Natural killer cell treated with Interleukin-12 subunit alpha and Interleukin-12 subunit beta and Interleukin-15 and Interleukin-18, amount 100 ng/mL, for 72 hours (primary cell): ENCODE results near the gene AK8. TPM values are rescaled to one million over a fixed set of nuclear protein-coding genes. Genes with fewer than 3 reads are reported as not detected.
A peak's percentile ranks its signal among the peaks of the same experiment; 100 is the strongest.

Source experiments
- ATAC-seq, 2 donors: fragments of 150-1000 bp; cut with Tn5 transposase in 1 of 2; sonication (Bioruptor Pico), chemical (Tn5 transposase) in 1 of 2; 2 replicates each; pipeline ENCODE4 v1.10.0; 2021
- DNase-seq: peaks from one replicate; pipeline ENCODE4 v3.0.0; 2022; ENCODE audit warnings: low spot score
- H3K27ac Mint-ChIP-seq, 2 donors: 1 replicate in 1 of 2; 2 replicates in 1 of 2; pipeline ENCODE4 v1.8.0; 2022; ENCODE audit warnings: mixed read lengths in 2 of 2, mild to moderate bottlenecking in 1 of 2, moderate library complexity in 1 of 2
- H3K27me3 Mint-ChIP-seq, 2 donors: 1 replicate in 1 of 2; 2 replicates in 1 of 2; pipeline ENCODE4 v1.8.0; 2022; ENCODE audit warnings: mixed read lengths in 2 of 2
- H3K36me3 Mint-ChIP-seq: one replicate; pipeline ENCODE4 v1.8.0; 2022; ENCODE audit warnings: mixed read lengths
- H3K4me1 Mint-ChIP-seq, 2 donors: 1 replicate in 1 of 2; 2 replicates in 1 of 2; pipeline ENCODE4 v1.8.0; 2022; ENCODE audit warnings: low read depth in 2 of 2, mixed read lengths in 2 of 2, mild to moderate bottlenecking in 1 of 2
- H3K4me3 Mint-ChIP-seq: one replicate; pipeline ENCODE4 v1.8.0; 2022; ENCODE audit warnings: mixed read lengths
- H3K9me3 Mint-ChIP-seq: 2 replicates; pipeline ENCODE4 v1.8.0; 2022; ENCODE audit warnings: mixed read lengths
- total RNA-seq, 2 donors: library from RNA; stranded (reverse); gene quantifications; one replicate each; pipeline ENCODE4 v1.2.3, GENCODE V29; 2022

Gene AK8
- total RNA-seq, 2 donors from 2014 or later, result not detected

DNA sequence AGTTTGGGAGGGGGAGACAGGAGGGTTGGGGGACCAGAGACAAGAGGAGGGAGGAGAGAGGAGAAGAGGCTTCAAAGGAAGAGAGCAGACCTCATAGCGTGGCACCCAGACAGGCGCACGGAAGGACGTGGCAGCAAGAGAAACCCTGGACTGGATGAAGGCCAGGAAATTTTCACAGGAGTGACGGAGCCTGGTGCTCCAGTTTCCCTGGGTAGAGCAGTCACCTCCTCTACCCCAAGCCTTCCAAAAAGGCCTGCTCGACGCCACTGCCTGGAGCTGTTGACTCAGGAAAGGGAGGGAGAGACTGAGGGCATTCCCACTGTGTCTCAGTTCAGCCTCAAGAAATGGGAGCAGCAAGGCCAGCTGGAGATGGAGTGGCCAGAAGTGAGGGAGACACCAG is 19.3 kb downstream of the AK8 start:
- Mint-ChIP-seq H3K27ac (no peak overlapping the region), H3K36me3 (no peaks in the 10 kb centered on the region), H3K27me3 (peaks cover 0 to 12% of the 10 kb centered on the region in 2 donors), H3K4me1 (peaks cover 0 to 5% of the 10 kb centered on the region in 2 donors), H3K9me3 (no peaks in the 10 kb centered on the region), H3K4me3 (no peak overlapping the region)
- ATAC-seq, result no peak
- no peak for DNase-seq

DNA sequence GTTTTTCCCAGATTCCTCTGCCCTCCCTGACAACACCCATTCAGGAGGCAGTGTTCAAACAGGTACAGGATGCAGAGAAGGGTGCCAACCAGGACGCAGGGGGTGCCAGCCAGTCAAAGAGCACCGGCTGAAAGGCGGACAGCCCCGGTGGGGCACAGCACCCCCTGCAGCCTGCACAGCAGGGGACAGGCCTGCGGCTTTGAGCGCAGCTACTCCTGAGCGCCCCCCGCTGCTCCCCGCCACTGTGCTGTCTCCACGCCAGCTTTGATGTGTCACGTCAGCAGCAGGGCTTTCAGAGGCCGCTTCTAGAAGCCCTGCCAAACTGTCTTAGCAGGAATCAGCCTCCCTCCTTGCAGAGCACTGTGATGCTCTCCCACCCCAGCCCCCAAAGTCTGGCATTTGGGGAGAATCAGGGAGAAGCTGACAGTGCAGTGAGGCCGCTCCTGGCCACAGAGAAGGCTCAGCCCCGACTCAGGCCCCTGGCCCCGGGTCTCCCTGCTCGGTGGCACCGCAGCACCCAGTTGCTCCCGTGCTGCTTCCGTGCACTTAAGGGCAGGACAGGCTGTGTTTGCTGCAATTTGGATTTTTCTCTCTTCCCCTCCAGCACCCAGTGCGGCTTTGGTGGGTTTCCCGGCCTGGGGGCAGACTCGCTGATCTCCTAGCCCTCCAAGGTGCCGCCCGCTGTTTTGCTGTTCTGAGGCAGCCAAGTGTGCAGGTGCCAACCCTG is 20.3 kb downstream of the AK8 start:
- Mint-ChIP-seq H3K36me3 (no peaks in the 10 kb centered on the region), H3K27ac (no peak overlapping the region), H3K9me3 (no peaks in the 10 kb centered on the region), H3K27me3 (peaks cover 0 to 12% of the 10 kb centered on the region in 2 donors), H3K4me3 (no peak overlapping the region), H3K4me1 (peaks cover 0 to 5% of the 10 kb centered on the region in 2 donors)
- no peak for DNase-seq
- ATAC-seq, result no peak

DNA sequence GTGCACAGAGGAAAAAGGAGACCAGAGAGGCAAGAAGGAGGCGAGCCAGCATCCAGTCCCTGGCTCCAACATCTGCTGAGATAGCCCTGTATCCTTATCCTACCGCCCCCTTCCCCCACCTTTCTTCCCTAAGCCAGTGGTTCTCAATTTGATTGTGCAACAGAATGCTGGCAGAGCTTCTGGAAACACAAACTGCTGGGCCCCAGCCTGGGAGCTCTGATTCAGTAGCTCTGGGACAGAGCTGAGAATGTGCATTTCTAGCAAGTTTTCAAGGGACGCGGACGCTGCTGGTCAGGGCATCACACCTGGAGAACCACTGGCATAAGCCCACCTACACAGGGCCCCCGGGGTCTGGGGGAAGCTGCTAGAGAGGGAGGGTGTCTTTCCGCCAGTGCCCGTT is 21.1 kb downstream of the AK8 start:
- no peaks in the 10 kb centered on the region for H3K9me3 Mint-ChIP-seq
- peaks cover 0 to 5% of the 10 kb centered on the region in 2 donors for H3K4me1 Mint-ChIP-seq
- ATAC-seq (no peak), DNase-seq (no peak)
- H3K36me3 Mint-ChIP-seq, result no peaks in the 10 kb centered on the region
- H3K27me3 Mint-ChIP-seq, result peaks cover 0 to 12% of the 10 kb centered on the region in 2 donors
- no peak overlapping the region for H3K4me3 Mint-ChIP-seq
- no peak overlapping the region for H3K27ac Mint-ChIP-seq

DNA sequence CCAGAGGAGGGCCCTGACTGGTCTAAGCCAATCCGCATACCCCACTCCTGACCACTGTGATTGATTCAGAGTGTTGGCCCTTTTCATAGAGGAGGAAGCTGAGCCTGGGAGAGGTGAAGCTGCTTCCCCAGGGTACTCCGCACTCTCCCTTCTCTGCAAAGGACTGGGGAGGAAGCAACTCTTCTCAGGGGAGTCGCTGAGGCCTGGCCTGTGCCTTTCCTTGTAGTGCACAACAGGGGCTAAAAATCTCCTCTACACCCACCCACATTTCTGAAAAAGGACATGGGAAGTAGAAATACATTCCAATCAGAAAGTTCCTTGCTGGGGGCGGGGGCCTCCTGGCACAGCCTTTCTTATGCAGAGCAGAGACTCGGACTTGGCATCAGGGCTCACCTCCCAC is 22.2 kb downstream of the AK8 start:
- peaks cover 0 to 19% of the 10 kb centered on the region in 2 donors for H3K27me3 Mint-ChIP-seq
- H3K4me1 Mint-ChIP-seq, result peaks cover 0 to 5% of the 10 kb centered on the region in 2 donors
- no peaks in the 10 kb centered on the region for H3K9me3 Mint-ChIP-seq

GRCh38 chr9:132854832-132855231 is 23.3 kb downstream of the AK8 start:
- H3K36me3 Mint-ChIP-seq, result no peaks in the 10 kb centered on the region
- H3K27me3 Mint-ChIP-seq, result peaks cover 0 to 19% of the 10 kb centered on the region in 2 donors
- no peak overlapping the region for H3K4me3 Mint-ChIP-seq
- DNase-seq (no peak), ATAC-seq (no peak)
- H3K9me3 Mint-ChIP-seq, result no peaks in the 10 kb centered on the region
- peaks cover 0 to 5% of the 10 kb centered on the region in 2 donors for H3K4me1 Mint-ChIP-seq
- no peak overlapping the region for H3K27ac Mint-ChIP-seq

More for the DNA sequence above, 22.2 kb downstream of the AK8 start:
- DNase-seq, result no peak
- H3K27ac Mint-ChIP-seq, result no peak overlapping the region
- no peak overlapping the region for H3K4me3 Mint-ChIP-seq
- no peaks in the 10 kb centered on the region for H3K36me3 Mint-ChIP-seq
- ATAC-seq, result no peak

- DNase-seq (no peak), ATAC-seq (no peak)
- H3K27me3 Mint-ChIP-seq, result peaks cover 0 to 19% of the 10 kb centered on the region in 2 donors
- H3K36me3 Mint-ChIP-seq, result no peaks in the 10 kb centered on the region
- no peak overlapping the region for H3K4me3 Mint-ChIP-seq
- peaks cover 0 to 5% of the 10 kb centered on the region in 2 donors for H3K4me1 Mint-ChIP-seq
- H3K9me3 Mint-ChIP-seq, result no peaks in the 10 kb centered on the region
- H3K27ac Mint-ChIP-seq, result no peak overlapping the region
Measured at GRCh38 chr9:132853482-132853881, 24.6 kb downstream of the AK8 start.

DNA sequence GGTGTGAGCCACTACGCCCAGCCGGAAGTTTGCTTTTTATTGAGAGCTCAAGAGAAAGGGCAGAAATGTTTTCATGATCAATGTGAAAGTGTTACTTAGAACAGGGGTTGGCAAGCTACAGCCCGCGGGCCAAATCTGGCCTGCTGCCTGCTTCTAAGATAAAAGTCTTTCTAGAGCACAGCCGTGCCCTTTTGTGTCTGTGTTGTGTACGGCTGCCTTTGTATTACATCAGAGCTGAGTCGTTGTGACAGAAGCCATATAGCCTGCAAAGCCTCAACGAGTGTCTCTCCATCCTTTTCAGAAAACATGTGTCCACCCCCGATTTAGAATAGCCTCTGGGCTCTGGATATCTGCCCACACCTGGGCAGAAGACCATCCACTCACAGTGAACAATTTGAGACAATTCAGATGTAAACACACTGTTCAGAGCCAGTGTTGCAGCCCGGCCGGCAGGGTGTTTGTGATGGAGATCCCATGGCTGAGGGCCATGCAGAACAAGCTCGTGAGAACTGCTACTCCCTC is 28.8 kb downstream of the AK8 start:
- no peak overlapping the region for H3K27ac Mint-ChIP-seq
- no peak overlapping the region for H3K4me3 Mint-ChIP-seq
- ATAC-seq, result no peak
- no peak for DNase-seq
- H3K36me3 Mint-ChIP-seq, result no peaks in the 10 kb centered on the region
- no peaks in the 10 kb centered on the region for H3K4me1 Mint-ChIP-seq
- peaks cover 0 to 7% of the 10 kb centered on the region in 2 donors for H3K27me3 Mint-ChIP-seq
- no peaks in the 10 kb centered on the region for H3K9me3 Mint-ChIP-seq

DNA sequence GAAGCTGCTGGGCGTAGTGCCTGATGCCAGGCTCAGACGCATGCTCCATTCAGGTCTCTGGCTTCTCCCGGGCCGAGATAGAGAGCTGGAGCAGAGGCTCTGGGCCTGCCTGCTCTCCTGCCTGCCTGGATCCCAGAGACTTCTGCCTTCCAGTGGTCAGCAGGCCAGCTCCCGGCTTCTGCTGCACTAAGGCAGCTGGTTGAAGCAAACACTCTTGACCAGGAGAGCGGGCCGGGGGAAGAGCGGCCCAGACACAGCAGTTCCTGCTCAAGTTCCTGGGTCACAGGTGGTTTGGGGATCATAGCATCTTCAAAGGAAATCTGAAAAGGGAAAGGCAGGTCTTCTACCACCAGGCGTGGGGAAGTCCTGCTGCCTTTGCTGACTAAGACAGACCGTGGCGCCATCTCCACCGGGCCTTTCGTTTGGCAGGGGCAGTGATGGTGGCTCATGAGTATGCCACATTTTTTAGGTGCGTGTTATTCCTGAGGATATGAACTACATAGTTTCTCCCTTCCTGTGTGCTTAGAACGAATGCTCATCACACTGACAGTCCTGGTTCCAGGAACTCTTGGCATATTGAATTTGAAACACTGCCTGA is 31.1 kb downstream of the AK8 start:
- Mint-ChIP-seq H3K4me1 (no peaks in the 10 kb centered on the region), H3K27ac (no peak overlapping the region), H3K36me3 (no peaks in the 10 kb centered on the region), H3K27me3 (peaks cover 0 to 7% of the 10 kb centered on the region in 2 donors), H3K9me3 (no peaks in the 10 kb centered on the region), H3K4me3 (no peak overlapping the region)
- DNase-seq (no peak), ATAC-seq (no peak)

GRCh38 chr9:132846109-132846917 is 31.8 kb downstream of the AK8 start:
- no peak for DNase-seq
- Mint-ChIP-seq H3K4me3 (no peak overlapping the region), H3K27me3 (peaks cover 0 to under 1% of the 10 kb centered on the region in 2 donors), H3K36me3 (no peaks in the 10 kb centered on the region), H3K4me1 (no peaks in the 10 kb centered on the region), H3K9me3 (no peaks in the 10 kb centered on the region), H3K27ac (no peak overlapping the region)
- peak in 1 of 2 donors; percentile 40 for ATAC-seq

DNA sequence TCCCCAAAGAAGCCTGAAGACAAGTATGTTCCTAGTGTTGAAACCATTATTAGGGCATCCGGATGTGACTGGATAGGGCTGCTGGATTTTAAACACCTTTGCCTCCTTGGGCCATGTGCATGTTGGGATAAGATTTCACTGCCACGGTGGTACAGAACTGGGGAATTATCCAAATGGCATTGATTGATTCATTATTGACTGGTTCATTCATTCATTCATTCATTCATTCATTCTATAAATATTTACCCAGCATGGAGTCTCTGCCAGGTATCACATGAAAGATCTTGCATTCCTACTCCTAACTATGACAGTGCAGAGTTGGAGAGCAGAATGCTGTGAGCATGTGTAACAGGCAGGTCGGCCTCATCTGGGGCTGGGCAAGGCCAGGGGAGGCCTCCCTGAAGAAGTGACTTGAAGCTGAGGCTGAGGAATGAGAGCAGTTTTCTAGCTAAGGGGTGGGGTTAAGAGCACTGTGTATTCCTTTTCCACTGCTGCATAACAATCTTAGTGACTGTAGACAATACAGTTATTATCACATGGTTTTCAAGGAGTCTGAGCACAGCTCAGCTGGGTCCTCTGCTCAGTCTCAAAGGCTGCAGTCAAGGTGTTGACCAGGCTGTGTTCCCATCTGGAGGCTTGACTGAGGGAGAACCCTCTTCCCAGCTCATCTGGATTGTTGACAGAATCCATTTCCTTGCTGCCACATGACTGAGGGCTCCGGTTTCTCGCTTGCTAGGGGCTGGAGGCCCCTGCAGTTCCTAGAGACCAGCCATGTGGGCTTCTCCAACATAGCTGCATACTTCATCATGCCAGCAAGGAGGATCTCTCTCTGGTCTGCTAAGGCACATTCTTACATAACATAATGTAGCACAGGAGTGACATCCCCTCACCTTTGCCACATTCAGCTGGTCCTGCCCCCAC is 35.7 kb downstream of the AK8 start:
- H3K36me3 Mint-ChIP-seq, result no peaks in the 10 kb centered on the region
- no peaks in the 10 kb centered on the region for H3K4me1 Mint-ChIP-seq
- H3K27ac Mint-ChIP-seq, result no peak overlapping the region
- DNase-seq (no peak), ATAC-seq (no peak)
- H3K4me3 Mint-ChIP-seq, result no peak overlapping the region
- H3K9me3 Mint-ChIP-seq, result no peaks in the 10 kb centered on the region
- peaks cover 0 to 8% of the 10 kb centered on the region in 2 donors for H3K27me3 Mint-ChIP-seq

- no peak for DNase-seq
- Mint-ChIP-seq H3K9me3 (no peaks in the 10 kb centered on the region), H3K27me3 (peaks cover 0 to 10% of the 10 kb centered on the region in 2 donors), H3K27ac (no peak overlapping the region), H3K4me3 (no peak overlapping the region), H3K36me3 (no peaks in the 10 kb centered on the region), H3K4me1 (no peaks in the 10 kb centered on the region)
- no peak for ATAC-seq
Measured at GRCh38 chr9:132840980-132841379, 37.1 kb downstream of the AK8 start.

DNA sequence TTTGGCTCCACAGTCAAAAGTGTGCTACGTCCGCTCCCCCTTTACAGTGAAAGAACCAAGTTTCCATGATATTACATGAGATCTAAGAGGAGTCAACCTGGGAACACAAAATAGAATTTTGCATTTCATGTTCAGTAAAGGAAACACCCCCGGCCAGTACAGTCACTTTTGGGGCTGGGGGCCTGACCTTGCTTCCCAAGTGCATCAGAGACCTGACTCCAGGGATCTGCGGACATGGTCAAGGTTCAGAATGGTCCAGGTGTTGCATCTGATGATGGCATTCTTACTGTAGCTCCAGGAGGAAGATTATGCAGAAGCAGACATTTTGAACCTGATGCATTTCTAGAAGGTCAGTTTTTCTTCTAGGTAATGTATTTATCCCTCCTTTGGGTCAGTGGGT is 39.8 kb downstream of the AK8 start:
- ATAC-seq, result no peak
- Mint-ChIP-seq H3K27ac (no peak overlapping the region), H3K36me3 (no peaks in the 10 kb centered on the region), H3K9me3 (no peaks in the 10 kb centered on the region), H3K4me1 (no peaks in the 10 kb centered on the region), H3K27me3 (peaks cover 0 to 10% of the 10 kb centered on the region in 2 donors), H3K4me3 (no peak overlapping the region)
- no peak for DNase-seq
